ENCODE measurements around the gene CLIC6.

The CLIC6 gene

DNA sequence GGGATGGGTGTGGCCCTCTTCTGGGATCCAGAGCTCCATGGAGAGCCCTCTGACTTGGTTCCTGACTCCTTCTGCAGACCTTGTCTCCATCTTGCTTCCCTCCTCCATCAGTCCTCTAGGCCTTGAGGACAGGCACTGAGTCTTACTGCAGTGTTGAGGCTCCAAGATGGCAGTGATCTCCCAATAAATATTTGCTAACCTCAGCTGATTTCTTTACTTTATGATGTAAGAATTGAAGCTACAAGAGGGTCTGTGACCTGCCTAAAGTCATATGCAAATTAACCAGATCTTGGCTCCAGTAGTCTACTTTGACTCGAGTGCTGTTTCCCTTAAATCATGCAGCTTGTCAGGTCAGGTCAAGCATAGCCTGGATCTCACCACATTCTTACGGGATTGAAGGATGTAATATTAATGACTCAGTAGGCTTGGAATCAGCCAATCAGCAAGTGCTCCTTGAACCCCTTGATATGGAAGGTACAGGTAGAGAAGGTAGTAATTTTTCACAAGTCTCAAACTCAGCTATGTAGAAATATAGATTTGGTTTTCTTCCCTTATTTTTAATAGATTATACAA lies 93.0 kb downstream of the CLIC6 start:
- no peak overlapping the region for H3K27ac Mint-ChIP-seq

GRCh38 chr21:34762786-34763185 lies 94.0 kb downstream of the CLIC6 start:
- no peak overlapping the region for H3K4me3 Mint-ChIP-seq
- peaks cover 5% of the 10 kb centered on the region for H3K9me3 Mint-ChIP-seq

More for the DNA sequence above, 93.0 kb downstream of the CLIC6 start:
- TF ChIP-seq, protein P1, sequence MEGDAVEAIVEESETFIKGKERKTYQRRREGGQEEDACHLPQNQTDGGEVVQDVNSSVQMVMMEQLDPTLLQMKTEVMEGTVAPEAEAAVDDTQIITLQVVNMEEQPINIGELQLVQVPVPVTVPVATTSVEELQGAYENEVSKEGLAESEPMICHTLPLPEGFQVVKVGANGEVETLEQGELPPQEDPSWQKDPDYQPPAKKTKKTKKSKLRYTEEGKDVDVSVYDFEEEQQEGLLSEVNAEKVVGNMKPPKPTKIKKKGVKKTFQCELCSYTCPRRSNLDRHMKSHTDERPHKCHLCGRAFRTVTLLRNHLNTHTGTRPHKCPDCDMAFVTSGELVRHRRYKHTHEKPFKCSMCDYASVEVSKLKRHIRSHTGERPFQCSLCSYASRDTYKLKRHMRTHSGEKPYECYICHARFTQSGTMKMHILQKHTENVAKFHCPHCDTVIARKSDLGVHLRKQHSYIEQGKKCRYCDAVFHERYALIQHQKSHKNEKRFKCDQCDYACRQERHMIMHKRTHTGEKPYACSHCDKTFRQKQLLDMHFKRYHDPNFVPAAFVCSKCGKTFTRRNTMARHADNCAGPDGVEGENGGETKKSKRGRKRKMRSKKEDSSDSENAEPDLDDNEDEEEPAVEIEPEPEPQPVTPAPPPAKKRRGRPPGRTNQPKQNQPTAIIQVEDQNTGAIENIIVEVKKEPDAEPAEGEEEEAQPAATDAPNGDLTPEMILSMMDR (IDR thresholded peaks at IDR 0.05; ENCODE audit: unreplicated experiment in 3 of 3): no peak
- Mint-ChIP-seq H3K9me3 (peaks cover 5% of the 10 kb centered on the region), H3K27me3 (ENCODE audit: low read depth) (peaks cover 3% of the 10 kb centered on the region), H3K4me3 (no peak overlapping the region), H3K4me1 (no peaks in the 10 kb centered on the region), H3K36me3 (ENCODE audit: low read depth) (no peaks in the 10 kb centered on the region)

DNA sequence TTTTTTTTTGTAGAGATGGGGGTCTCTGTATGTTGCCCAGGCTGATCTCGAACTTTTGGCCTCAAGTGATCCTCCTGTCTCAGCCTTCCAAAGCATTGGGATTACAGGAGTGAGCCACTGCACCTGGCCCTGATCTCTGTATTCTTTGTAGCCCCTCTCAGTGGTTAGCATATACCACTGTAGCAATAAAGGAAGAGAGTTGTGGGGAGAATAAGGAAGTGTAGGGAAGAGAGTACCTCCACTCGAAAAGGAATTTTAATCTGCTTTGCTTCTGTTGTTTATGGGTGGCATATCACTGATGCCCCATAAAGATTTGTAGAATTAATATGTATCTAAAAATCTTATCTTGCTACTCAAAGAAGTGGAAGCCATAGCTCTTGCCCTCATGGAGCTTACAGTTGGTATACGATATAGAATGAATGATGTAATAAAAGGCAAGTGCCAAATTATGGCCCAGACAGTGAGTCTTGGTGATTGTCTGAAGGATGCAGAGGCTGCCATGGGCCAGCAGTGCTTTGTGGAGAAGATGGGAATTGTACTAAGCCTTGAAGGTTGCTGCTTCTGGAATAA lies 96.0 kb downstream of the CLIC6 start:
- Mint-ChIP-seq H3K9me3 (peaks cover 7% of the 10 kb centered on the region), H3K27ac (no peak overlapping the region), H3K36me3 (ENCODE audit: low read depth) (no peaks in the 10 kb centered on the region), H3K4me3 (no peak overlapping the region), H3K4me1 (no peaks in the 10 kb centered on the region), H3K27me3 (ENCODE audit: low read depth) (peaks cover 2% of the 10 kb centered on the region)
- TF ChIP-seq, protein P1 (IDR thresholded peaks at IDR 0.05; ENCODE audit: unreplicated experiment in 3 of 3): no peak

More at GRCh38 chr21:34762786-34763185, 94.0 kb downstream of the CLIC6 start:
- no peaks in the 10 kb centered on the region for H3K4me1 Mint-ChIP-seq
- H3K36me3 Mint-ChIP-seq (ENCODE audit: low read depth): no peaks in the 10 kb centered on the region
- H3K27ac Mint-ChIP-seq: no peak overlapping the region
- TF ChIP-seq, protein P1 (IDR thresholded peaks at IDR 0.05; ENCODE audit: unreplicated experiment in 3 of 3): no peak
- peaks cover 3% of the 10 kb centered on the region for H3K27me3 Mint-ChIP-seq (ENCODE audit: low read depth)

DNA sequence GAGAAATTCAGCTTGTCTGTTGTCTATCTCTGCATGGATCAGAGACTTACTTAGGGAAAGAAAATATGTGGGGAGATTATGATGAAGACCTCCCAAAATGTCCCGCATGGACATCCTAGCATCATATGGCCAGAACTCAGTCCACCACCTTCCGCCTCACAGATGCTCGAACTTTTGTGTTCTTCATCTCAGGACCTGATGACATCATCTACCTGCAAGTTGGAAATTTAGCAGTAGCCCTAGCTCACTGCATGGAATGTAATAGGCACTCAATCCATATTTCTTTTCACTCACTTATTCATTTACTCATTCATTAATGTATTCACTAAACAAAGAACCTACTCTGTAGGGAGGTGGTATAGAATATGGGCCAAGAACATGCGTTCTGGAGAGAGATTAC lies 96.8 kb downstream of the CLIC6 start:
- Mint-ChIP-seq H3K36me3 (ENCODE audit: low read depth) (no peaks in the 10 kb centered on the region), H3K27ac (no peak overlapping the region), H3K9me3 (peaks cover 7% of the 10 kb centered on the region), H3K4me1 (no peaks in the 10 kb centered on the region), H3K4me3 (no peak overlapping the region), H3K27me3 (ENCODE audit: low read depth) (no peaks in the 10 kb centered on the region)
- TF ChIP-seq, protein P1 (IDR thresholded peaks at IDR 0.05; ENCODE audit: unreplicated experiment in 3 of 3): no peak

- Mint-ChIP-seq H3K4me3 (no peak overlapping the region), H3K27ac (no peak overlapping the region), H3K27me3 (ENCODE audit: low read depth) (no peaks in the 10 kb centered on the region), H3K9me3 (peaks cover 7% of the 10 kb centered on the region), H3K36me3 (ENCODE audit: low read depth) (no peaks in the 10 kb centered on the region), H3K4me1 (no peaks in the 10 kb centered on the region)
- TF ChIP-seq, protein P1 (IDR thresholded peaks at IDR 0.05; ENCODE audit: unreplicated experiment in 3 of 3): no peak
These were observed 98.1 kb downstream of the CLIC6 start for GRCh38 chr21:34766862-34767261.
